GM19351 (cell line): Measurements from ENCODE around the gene MTMR12.
"Not testable (repeated sequence)": the region's sequence is repeated elsewhere in the genome, so short reads cannot be mapped to it uniquely, and the experiment has no call there.

ENCODE experiments used
- ATAC-seq: cut with Tn5 transposase; IDR thresholded peaks from one replicate; pipeline ENCODE4 v1.9.1; 2021; ENCODE audit warnings: mild to moderate bottlenecking, moderate library complexity; ENCODE audit not compliant: unreplicated experiment

The MTMR12 gene

GRCh38 chr5:32239385-32239784 lies 73.4 kb downstream of the MTMR12 start:
- ATAC-seq, result no peak

GRCh38 chr5:32233696-32234447 lies 78.9 kb downstream of the MTMR12 start:
- no peak for ATAC-seq

GRCh38 chr5:32233220-32233695 lies 79.5 kb downstream of the MTMR12 start:
- no peak for ATAC-seq

- peak; percentile 91 for ATAC-seq
These were observed 80.1 kb downstream of the MTMR12 start for GRCh38 chr5:32232441-32233219.

- no peak for ATAC-seq
These were observed 80.8 kb downstream of the MTMR12 start for GRCh38 chr5:32231929-32232328.

- no peak for ATAC-seq
These were observed 81.5 kb downstream of the MTMR12 start for GRCh38 chr5:32231241-32231640.

- no peak for ATAC-seq
These were observed 82.2 kb downstream of the MTMR12 start for GRCh38 chr5:32230356-32231099.

GRCh38 chr5:32229586-32229985 lies 83.2 kb downstream of the MTMR12 start:
- ATAC-seq, result no peak

- no peak for ATAC-seq
These were observed 83.9 kb downstream of the MTMR12 start for GRCh38 chr5:32228816-32229215.

GRCh38 chr5:32225445-32225844 lies 87.3 kb downstream of the MTMR12 start:
- ATAC-seq, result no peak

GRCh38 chr5:32223972-32224609 lies 88.6 kb downstream of the MTMR12 start:
- no peak for ATAC-seq

GRCh38 chr5:32222723-32223470 lies 89.8 kb downstream of the MTMR12 start:
- no peak for ATAC-seq

- no peak for ATAC-seq
These were observed 94.8 kb downstream of the MTMR12 start for GRCh38 chr5:32217886-32218396.

GRCh38 chr5:32214344-32214743 lies 98.4 kb downstream of the MTMR12 start:
- not testable (repeated sequence) for ATAC-seq

GRCh38 chr5:32210151-32210550 lies 102.6 kb downstream of the MTMR12 start:
- ATAC-seq, result no peak

GRCh38 chr5:32208837-32209236 lies 103.9 kb downstream of the MTMR12 start:
- ATAC-seq, result not testable (repeated sequence)

- no peak for ATAC-seq
These were observed 105.4 kb downstream of the MTMR12 start for GRCh38 chr5:32207355-32207634.

GRCh38 chr5:32206509-32207354 lies 106.0 kb downstream of the MTMR12 start:
- ATAC-seq, result peak; percentile 36

- no peak for ATAC-seq
These were observed 106.7 kb downstream of the MTMR12 start for GRCh38 chr5:32206053-32206452.
